Activated B cell treated with CpG ODN at 0.5 μM for 24 hours (primary cell): Measurements from ENCODE around the gene ITGAE. TPM values are rescaled to one million over a fixed set of nuclear protein-coding genes. Genes with fewer than 3 reads are reported as not detected.
A peak's percentile ranks its signal among the peaks of the same experiment; 100 is the strongest.

Experiments
- ATAC-seq: fragments of 200-7000 bp; cut with Tn5 transposase; one replicate; pipeline ENCODE4 v1.10.0; 2021; ENCODE audit warnings: low read depth, mild to moderate bottlenecking, moderate library complexity
- CTCF ChIA-PET: fragments of 350-600 bp; sonication (Branson Sonifier 250); formaldehyde crosslinking; loops from one replicate; lab custom pipeline; 2021; ENCODE audit warnings: antibody characterized with exemption; lab: Charles Lee
- POLR2A ChIA-PET: fragments of 350-600 bp; sonication (Branson Sonifier 250); formaldehyde crosslinking; loops from one replicate; lab custom pipeline; 2021; ENCODE audit warnings: antibody characterized with exemption; lab: Charles Lee
- DNase-seq: peaks from one replicate; pipeline ENCODE4 v3.0.0; 2022
- H3K27ac Mint-ChIP-seq: one replicate; pipeline ENCODE4 v1.8.0; 2020; ENCODE audit warnings: mixed read lengths
- H3K27me3 Mint-ChIP-seq: one replicate; pipeline ENCODE4 v1.8.0; 2021; ENCODE audit warnings: mixed read lengths
- H3K36me3 Mint-ChIP-seq: one replicate; pipeline ENCODE4 v1.8.0; 2021; ENCODE audit warnings: low read depth, mixed read lengths
- H3K4me1 Mint-ChIP-seq: one replicate; pipeline ENCODE4 v1.8.0; 2021; ENCODE audit warnings: mixed read lengths
- H3K4me3 Mint-ChIP-seq: one replicate; pipeline ENCODE4 v1.8.0; 2020; ENCODE audit warnings: mild to moderate bottlenecking, mixed read lengths
- H3K9me3 Mint-ChIP-seq: one replicate; pipeline ENCODE4 v1.8.0; 2020; ENCODE audit warnings: mixed read lengths
- intact Hi-C: fragments of 100-400 bp; cut with micrococcal nuclease; formaldehyde crosslinking; loops from one replicate; pipeline ENCODE4 v1.15.1; 2024
- total RNA-seq: library from RNA; stranded (reverse); gene quantifications from 2 replicates; pipeline ENCODE4 v1.2.3, GENCODE V29; 2022
- TF ChIP-seq, protein P1 (sequence below): fragments of 200-600 bp; IDR thresholded peaks from one replicate; pipeline ENCODE4 v1.8.0; 2022; ENCODE audit warnings: antibody characterized with exemption, mild to moderate bottlenecking

The ITGAE gene
- total RNA-seq, 1 donor from 2014 or later, result 45.3 TPM

DNA sequence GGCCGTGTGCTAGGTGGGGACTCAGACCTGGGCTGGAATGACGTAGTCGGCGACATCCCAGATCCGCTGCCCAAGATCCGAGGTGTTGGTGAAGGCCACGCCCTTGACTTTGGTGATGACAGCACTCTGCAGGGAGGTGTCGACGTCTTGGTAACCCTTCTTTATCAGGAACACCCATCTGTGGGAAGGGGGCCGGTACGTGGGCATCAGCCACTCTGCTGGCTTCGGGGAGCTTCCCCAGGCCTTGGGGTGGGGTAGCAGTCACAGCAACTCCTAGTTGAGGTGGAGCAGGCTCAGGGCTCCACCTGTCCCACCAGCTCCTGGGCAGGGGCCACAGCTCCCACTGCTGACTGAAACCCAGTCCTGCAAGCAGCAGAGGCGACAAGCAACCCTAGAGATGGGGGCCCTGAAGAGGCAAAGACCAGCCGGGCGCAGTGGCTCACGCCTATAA lies 109.3 kb downstream of the ITGAE start:
- peak overlapping the region; percentile 70 for H3K4me3 Mint-ChIP-seq
- peak overlapping the region; percentile 76 for H3K27ac Mint-ChIP-seq
- peaks cover 52% of the 10 kb centered on the region for H3K36me3 Mint-ChIP-seq
- no peaks in the 10 kb centered on the region for H3K9me3 Mint-ChIP-seq
- ATAC-seq, result no peak
- TF ChIP-seq, protein P1, sequence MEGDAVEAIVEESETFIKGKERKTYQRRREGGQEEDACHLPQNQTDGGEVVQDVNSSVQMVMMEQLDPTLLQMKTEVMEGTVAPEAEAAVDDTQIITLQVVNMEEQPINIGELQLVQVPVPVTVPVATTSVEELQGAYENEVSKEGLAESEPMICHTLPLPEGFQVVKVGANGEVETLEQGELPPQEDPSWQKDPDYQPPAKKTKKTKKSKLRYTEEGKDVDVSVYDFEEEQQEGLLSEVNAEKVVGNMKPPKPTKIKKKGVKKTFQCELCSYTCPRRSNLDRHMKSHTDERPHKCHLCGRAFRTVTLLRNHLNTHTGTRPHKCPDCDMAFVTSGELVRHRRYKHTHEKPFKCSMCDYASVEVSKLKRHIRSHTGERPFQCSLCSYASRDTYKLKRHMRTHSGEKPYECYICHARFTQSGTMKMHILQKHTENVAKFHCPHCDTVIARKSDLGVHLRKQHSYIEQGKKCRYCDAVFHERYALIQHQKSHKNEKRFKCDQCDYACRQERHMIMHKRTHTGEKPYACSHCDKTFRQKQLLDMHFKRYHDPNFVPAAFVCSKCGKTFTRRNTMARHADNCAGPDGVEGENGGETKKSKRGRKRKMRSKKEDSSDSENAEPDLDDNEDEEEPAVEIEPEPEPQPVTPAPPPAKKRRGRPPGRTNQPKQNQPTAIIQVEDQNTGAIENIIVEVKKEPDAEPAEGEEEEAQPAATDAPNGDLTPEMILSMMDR, result no peak
- POLR2A ChIA-PET, result interaction anchor here (0.7 to 3.2 kb wide), 10 partner anchors 9 to 104 kb away, joined by 3 to 23 read pairs (median 7); no protein-coding TSS in a partner anchor
- peaks cover 68% of the 10 kb centered on the region for H3K4me1 Mint-ChIP-seq
- H3K27me3 Mint-ChIP-seq, result no peaks in the 10 kb centered on the region
- CTCF ChIA-PET, result interaction anchor here (0.6 to 2.0 kb wide), 9 partner anchors 8 to 89 kb away, joined by 3 to 6 read pairs (median 3); partner anchors contain the start of gene HASPIN
- intact Hi-C loops, result loop anchor here (5.0 kb wide), 1 partner anchor 54 kb away; the partner anchor contains the start of genes CTNS and SHPK
- no peak for DNase-seq

GRCh38 chr17:3690094-3690715 lies 110.8 kb downstream of the ITGAE start:
- peak overlapping the region; percentile 70 for H3K4me3 Mint-ChIP-seq
- no peaks in the 10 kb centered on the region for H3K27me3 Mint-ChIP-seq
- ATAC-seq (no peak), DNase-seq (no peak)
- peaks cover 63% of the 10 kb centered on the region for H3K4me1 Mint-ChIP-seq
- H3K27ac Mint-ChIP-seq, result peak overlapping the region; percentile 76
- TF ChIP-seq, protein P1, result no peak
- H3K36me3 Mint-ChIP-seq, result peaks cover 47% of the 10 kb centered on the region
- CTCF ChIA-PET, result interaction anchor here (1.0 to 2.0 kb wide), 2 partner anchors 13 to 26 kb away, joined by 3 to 6 read pairs; no protein-coding TSS in a partner anchor
- intact Hi-C loops, result loop anchor here (5.0 kb wide), 1 partner anchor 53 kb away; the partner anchor contains the start of genes CTNS and SHPK
- H3K9me3 Mint-ChIP-seq, result no peaks in the 10 kb centered on the region
- POLR2A ChIA-PET, result interaction anchor here (1.0 to 2.4 kb wide), 4 partner anchors 12 to 33 kb away, joined by 4 to 19 read pairs (median 10); no protein-coding TSS in a partner anchor

DNA sequence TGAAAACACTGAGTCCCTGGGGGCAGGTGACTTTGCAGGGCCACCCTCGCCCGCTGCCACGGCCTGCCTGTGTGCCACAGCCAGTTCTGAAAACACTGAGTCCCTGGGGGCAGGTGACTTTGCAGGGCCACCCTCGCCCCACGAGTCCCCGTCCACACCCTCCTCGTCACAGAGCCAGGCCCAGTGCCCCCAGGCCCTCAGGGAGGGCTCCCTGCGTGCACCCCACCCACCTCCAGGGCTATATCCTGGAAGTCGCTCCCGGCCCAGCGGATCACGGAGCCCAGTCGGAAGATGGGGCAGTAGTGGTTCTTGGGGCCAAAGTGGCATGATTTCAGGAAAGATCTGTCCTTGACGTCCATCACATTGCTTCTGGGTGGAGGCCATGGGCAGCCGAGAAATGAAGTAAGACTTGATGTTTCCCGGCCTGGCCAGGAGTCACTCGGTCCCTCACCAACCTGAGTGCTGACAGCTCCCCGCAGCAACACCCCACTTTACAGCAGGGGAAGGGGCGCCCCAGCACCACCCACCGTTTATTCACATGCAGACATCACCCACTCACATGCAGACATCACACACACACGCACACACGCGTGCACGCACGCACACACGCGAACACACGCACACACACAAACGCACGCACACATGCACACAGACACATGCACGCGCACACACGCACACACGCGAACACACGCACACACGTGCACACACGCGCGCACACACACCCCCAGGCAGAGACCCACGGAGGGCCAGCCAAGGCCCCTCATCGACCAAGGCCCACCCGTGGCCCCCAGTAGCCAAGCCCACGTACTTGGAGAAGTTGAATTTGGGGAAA lies 111.5 kb downstream of the ITGAE start:
- ATAC-seq, result no peak
- ChIA-PET CTCF (interaction anchor here (1.5 kb wide), 1 partner anchor 21 kb away, joined by 4 read pairs; no protein-coding TSS in a partner anchor), POLR2A (interaction anchor here (2.0 to 2.4 kb wide), 2 partner anchors 11 to 22 kb away, joined by 7 to 19 read pairs; no protein-coding TSS in a partner anchor)
- Mint-ChIP-seq H3K4me1 (peaks cover 68% of the 10 kb centered on the region), H3K36me3 (peaks cover 48% of the 10 kb centered on the region), H3K27ac (peak overlapping the region; percentile 85), H3K27me3 (no peaks in the 10 kb centered on the region), H3K4me3 (peak overlapping the region; percentile 70), H3K9me3 (no peaks in the 10 kb centered on the region)
- TF ChIP-seq, protein P1, result no peak
- peak; percentile 54 for DNase-seq
- intact Hi-C loops, result loop anchor here (5.0 kb wide), 1 partner anchor 52 kb away; the partner anchor contains the start of genes CTNS and SHPK

- DNase-seq (peak; percentile 59), ATAC-seq (peak; percentile 55)
- ChIA-PET CTCF (interaction anchor here (1.5 kb wide), 1 partner anchor 22 kb away, joined by 4 read pairs; no protein-coding TSS in a partner anchor), POLR2A (interaction anchor here (0.6 to 2.0 kb wide), 9 partner anchors 10 to 46 kb away, joined by 3 to 15 read pairs (median 5); partner anchors contain the start of gene HASPIN)
- intact Hi-C loops, result loop anchor here (1.0 kb wide), 1 partner anchor 22 kb away; no protein-coding TSS in a partner anchor
- peak overlapping the region; percentile 82 for H3K27ac Mint-ChIP-seq
- peaks cover 49% of the 10 kb centered on the region for H3K36me3 Mint-ChIP-seq
- TF ChIP-seq, protein P1, result no peak
- H3K27me3 Mint-ChIP-seq, result no peaks in the 10 kb centered on the region
- peaks cover 69% of the 10 kb centered on the region for H3K4me1 Mint-ChIP-seq
- peak overlapping the region; percentile 71 for H3K4me3 Mint-ChIP-seq
- no peaks in the 10 kb centered on the region for H3K9me3 Mint-ChIP-seq
These were observed 112.1 kb downstream of the ITGAE start for GRCh38 chr17:3688852-3689261.
